Activated T-cell treated with anti-CD3 and anti-CD28 coated beads, Interleukin-2, amount 50 U/mL, for 4 hours (primary cell): ENCODE data around the gene GNAQ. TPM values are rescaled to one million over a fixed set of nuclear protein-coding genes. Genes with fewer than 3 reads are reported as not detected.
A peak's percentile ranks its signal among the peaks of the same experiment; 100 is the strongest.
"Not testable (repeated sequence)": the region's sequence is repeated elsewhere in the genome, so short reads cannot be mapped to it uniquely, and the experiment has no call there.

Experiments
- ATAC-seq, 2 donors: fragments of 200-7000 bp; cut with Tn5 transposase; one replicate each; pipeline ENCODE4 v1.10.0; 2021
- DNase-seq: peaks from one replicate; pipeline ENCODE4 v3.0.0-alpha.2; 2020
- H3K27me3 Mint-ChIP-seq: one replicate; pipeline ENCODE4 v1.8.0; 2021; ENCODE audit warnings: low read depth, mixed read lengths
- H3K36me3 Mint-ChIP-seq: one replicate; pipeline ENCODE4 v1.8.0; 2022; ENCODE audit warnings: mixed read lengths; ENCODE audit not compliant: insufficient read depth
- H3K4me1 Mint-ChIP-seq: one replicate; pipeline ENCODE4 v1.8.0; 2021; ENCODE audit warnings: low read depth, mixed read lengths
- H3K4me3 Mint-ChIP-seq: one replicate; pipeline ENCODE4 v1.8.0; 2021; ENCODE audit warnings: mild to moderate bottlenecking, moderate library complexity, mixed read lengths
- H3K9me3 Mint-ChIP-seq: one replicate; pipeline ENCODE4 v1.8.0; 2021; ENCODE audit warnings: mixed read lengths
- total RNA-seq, 3 donors: library from RNA; stranded (reverse); gene quantifications; one replicate each; pipeline ENCODE4 v1.2.1, GENCODE V29; 2021

GNAQ gene
- total RNA-seq, 3 donors from 2014 or later = 18.2 to 20.1 (median 18.9) TPM

- no peak overlapping the region for H3K4me3 Mint-ChIP-seq
- ATAC-seq = no peak
- H3K27me3 Mint-ChIP-seq = no peaks in the 10 kb centered on the region
Measured at GRCh38 chr9:77896269-77896937, 135.2 kb downstream of the GNAQ start.

GRCh38 chr9:77893706-77894105 lies 137.9 kb downstream of the GNAQ start:
- H3K36me3 Mint-ChIP-seq = peaks cover 17% of the 10 kb centered on the region

More at GRCh38 chr9:77896269-77896937, 135.2 kb downstream of the GNAQ start:
- peaks cover 19% of the 10 kb centered on the region for H3K4me1 Mint-ChIP-seq
- H3K36me3 Mint-ChIP-seq = peaks cover 7% of the 10 kb centered on the region
- DNase-seq = no peak
- H3K9me3 Mint-ChIP-seq = no peaks in the 10 kb centered on the region

GRCh38 chr9:77892955-77893514 lies 138.6 kb downstream of the GNAQ start:
- no peaks in the 10 kb centered on the region for H3K9me3 Mint-ChIP-seq
- H3K36me3 Mint-ChIP-seq = peaks cover 19% of the 10 kb centered on the region
- H3K4me1 Mint-ChIP-seq = peaks cover 15% of the 10 kb centered on the region
- DNase-seq (no peak), ATAC-seq (no peak)
- no peak overlapping the region for H3K4me3 Mint-ChIP-seq
- no peaks in the 10 kb centered on the region for H3K27me3 Mint-ChIP-seq

More at GRCh38 chr9:77893706-77894105, 137.9 kb downstream of the GNAQ start:
- ATAC-seq (no peak), DNase-seq (no peak)
- Mint-ChIP-seq H3K9me3 (no peaks in the 10 kb centered on the region), H3K4me3 (no peak overlapping the region), H3K4me1 (peaks cover 15% of the 10 kb centered on the region), H3K27me3 (no peaks in the 10 kb centered on the region)

- H3K4me3 Mint-ChIP-seq = no peak overlapping the region
- H3K27me3 Mint-ChIP-seq = no peaks in the 10 kb centered on the region
- ATAC-seq = peak in 1 of 2 donors; percentile 38
Measured at GRCh38 chr9:77892171-77892570, 139.4 kb downstream of the GNAQ start.

GRCh38 chr9:77891128-77891800 lies 140.3 kb downstream of the GNAQ start:
- DNase-seq = no peak

More at GRCh38 chr9:77892171-77892570, 139.4 kb downstream of the GNAQ start:
- Mint-ChIP-seq H3K36me3 (peaks cover 19% of the 10 kb centered on the region), H3K9me3 (no peaks in the 10 kb centered on the region), H3K4me1 (peaks cover 15% of the 10 kb centered on the region)
- DNase-seq = no peak

GRCh38 chr9:77887662-77888061 lies 143.9 kb downstream of the GNAQ start:
- Mint-ChIP-seq H3K27me3 (no peaks in the 10 kb centered on the region), H3K36me3 (peaks cover 17% of the 10 kb centered on the region), H3K4me1 (peaks cover 14% of the 10 kb centered on the region), H3K4me3 (no peak overlapping the region), H3K9me3 (no peaks in the 10 kb centered on the region)
- ATAC-seq (no peak), DNase-seq (no peak)

More at GRCh38 chr9:77891128-77891800, 140.3 kb downstream of the GNAQ start:
- no peak for ATAC-seq
- H3K9me3 Mint-ChIP-seq = no peaks in the 10 kb centered on the region
- H3K27me3 Mint-ChIP-seq = no peaks in the 10 kb centered on the region
- peaks cover 12% of the 10 kb centered on the region for H3K4me1 Mint-ChIP-seq
- no peak overlapping the region for H3K4me3 Mint-ChIP-seq
- peaks cover 17% of the 10 kb centered on the region for H3K36me3 Mint-ChIP-seq

- Mint-ChIP-seq H3K4me3 (no peak overlapping the region), H3K9me3 (no peaks in the 10 kb centered on the region), H3K4me1 (peaks cover 8% of the 10 kb centered on the region), H3K36me3 (peaks cover 15% of the 10 kb centered on the region), H3K27me3 (no peaks in the 10 kb centered on the region)
- DNase-seq (no peak), ATAC-seq (no peak)
Measured at GRCh38 chr9:77885104-77885672, 146.4 kb downstream of the GNAQ start.

- Mint-ChIP-seq H3K4me3 (no peak overlapping the region), H3K9me3 (no peaks in the 10 kb centered on the region), H3K36me3 (peaks cover 7% of the 10 kb centered on the region), H3K4me1 (peaks cover 8% of the 10 kb centered on the region), H3K27me3 (no peaks in the 10 kb centered on the region)
- DNase-seq (no peak), ATAC-seq (no peak)
Measured at GRCh38 chr9:77883846-77884771, 147.5 kb downstream of the GNAQ start.

- H3K4me1 Mint-ChIP-seq = peaks cover 8% of the 10 kb centered on the region
- ATAC-seq = peak; percentile 35 to 46
- H3K9me3 Mint-ChIP-seq = no peaks in the 10 kb centered on the region
- no peaks in the 10 kb centered on the region for H3K27me3 Mint-ChIP-seq
- H3K4me3 Mint-ChIP-seq = no peak overlapping the region
- no peak for DNase-seq
- H3K36me3 Mint-ChIP-seq = peaks cover 5% of the 10 kb centered on the region
Measured at GRCh38 chr9:77883133-77883532, 148.5 kb downstream of the GNAQ start.

- DNase-seq (no peak), ATAC-seq (no peak)
- Mint-ChIP-seq H3K4me3 (no peak overlapping the region), H3K27me3 (no peaks in the 10 kb centered on the region), H3K9me3 (no peaks in the 10 kb centered on the region), H3K36me3 (peaks cover 5% of the 10 kb centered on the region), H3K4me1 (peaks cover 8% of the 10 kb centered on the region)
Measured at GRCh38 chr9:77882294-77882693, 149.3 kb downstream of the GNAQ start.

- H3K4me1 Mint-ChIP-seq, ATAC-seq, H3K36me3 Mint-ChIP-seq, DNase-seq, H3K4me3 Mint-ChIP-seq, H3K9me3 Mint-ChIP-seq, H3K27me3 Mint-ChIP-seq: not testable (repeated sequence)
Measured at GRCh38 chr9:77881634-77882033, 150.0 kb downstream of the GNAQ start.

GRCh38 chr9:77881111-77881510 lies 150.5 kb downstream of the GNAQ start:
- no peaks in the 10 kb centered on the region for H3K27me3 Mint-ChIP-seq
- DNase-seq = no peak
- peaks cover 5% of the 10 kb centered on the region for H3K36me3 Mint-ChIP-seq
- no peak overlapping the region for H3K4me3 Mint-ChIP-seq
- no peak for ATAC-seq
- H3K9me3 Mint-ChIP-seq = no peaks in the 10 kb centered on the region
- H3K4me1 Mint-ChIP-seq = peaks cover 8% of the 10 kb centered on the region

GRCh38 chr9:77879437-77879943 lies 152.1 kb downstream of the GNAQ start:
- no peak overlapping the region for H3K4me3 Mint-ChIP-seq
- peaks cover 7% of the 10 kb centered on the region for H3K36me3 Mint-ChIP-seq
- no peak for ATAC-seq
- peaks cover 3% of the 10 kb centered on the region for H3K4me1 Mint-ChIP-seq
- no peaks in the 10 kb centered on the region for H3K27me3 Mint-ChIP-seq
- no peaks in the 10 kb centered on the region for H3K9me3 Mint-ChIP-seq
- no peak for DNase-seq
